SK-N-SH (cell line): ENCODE measurements around the gene NRIP3. TPM values are rescaled to one million over a fixed set of nuclear protein-coding genes. Genes with fewer than 3 reads are reported as not detected.

Experiments used
- CTCF ChIA-PET: fragments of 300-600, 350-600 bp; formaldehyde crosslinking; extraction: SDS; loops from one replicate; lab custom pipeline; 2021; lab: Yijun Ruan, JAX
- POLR2A ChIA-PET: fragments of 350-600 bp; sonication (Branson Sonifier 250); formaldehyde crosslinking; extraction: SDS; loops from one replicate; lab custom pipeline; 2020; ENCODE audit warnings: antibody characterized with exemption, inconsistent platforms; lab: Yijun Ruan, JAX
- DNase-seq: peaks from one replicate; pipeline ENCODE4 v3.0.0; 2012
- H2AFZ ChIP-seq: fragments of 200-600 bp; sonication (generic); 2 replicates; pipeline ENCODE4 v1.8.1; 2016; ENCODE audit warnings: antibody characterized with exemption, mild to moderate bottlenecking, low read depth
- H3F3A ChIP-seq: fragments of 200-600 bp; sonication (generic); replicated peaks from 2 replicates; pipeline ENCODE3; 2016; ENCODE audit warnings: antibody characterized with exemption, mild to moderate bottlenecking; ENCODE audit not compliant: insufficient read depth
- H3K27ac ChIP-seq, 2 experiments: fragments of 200-500 bp in 1 of 2; fragments of 200-600 bp in 1 of 2; sonication (Bioruptor generic) in 1 of 2; sonication (generic), shearing (Covaris generic) in 1 of 2; 2 replicates each; pipeline versions ENCODE4 v1.5.1 to v1.6.1; 2014 to 2016; ENCODE audit warnings: low read depth in 2 of 2, inconsistent platforms in 1 of 2, low read length in 1 of 2, mild to moderate bottlenecking in 1 of 2, mixed read lengths in 1 of 2
- H3K27me3 ChIP-seq: fragments of 200-600 bp; sonication (generic), shearing (Covaris generic); 2 replicates; pipeline ENCODE4 v1.6.1; 2016; ENCODE audit warnings: mixed run types; ENCODE audit not compliant: insufficient read depth
- H3K36me3 ChIP-seq, 2 experiments: fragments of 200-500 bp in 1 of 2; fragments of 200-600 bp in 1 of 2; sonication (Bioruptor generic) in 1 of 2; sonication (generic) in 1 of 2; replicated peaks in 1 of 2; 2 replicates each; pipeline versions ENCODE3 to v1.5.1; 2014 to 2016; ENCODE audit warnings: low read length in 1 of 2, mild to moderate bottlenecking in 1 of 2; ENCODE audit not compliant: insufficient read depth in 2 of 2, control insufficient read depth in 1 of 2
- H3K4me1 ChIP-seq, 2 experiments: fragments of 200-500 bp in 1 of 2; fragments of 200-600 bp in 1 of 2; sonication (Bioruptor generic) in 1 of 2; sonication (generic), shearing (Covaris generic) in 1 of 2; 2 replicates each; pipeline versions ENCODE4 v1.5.1 to v1.6.1; 2014 to 2016; ENCODE audit warnings: low read depth in 1 of 2, low read length in 1 of 2, mixed run types in 1 of 2; ENCODE audit not compliant: insufficient read depth in 2 of 2, control insufficient read depth in 1 of 2
- H3K4me2 ChIP-seq: fragments of 200-600 bp; sonication (generic), shearing (Covaris generic); 2 replicates; pipeline ENCODE4 v1.6.1; 2017; ENCODE audit warnings: mixed run types
- H3K4me3 ChIP-seq, 2 experiments: fragments of 200-500 bp in 1 of 2; fragments of 200-600 bp in 1 of 2; sonication (Bioruptor generic) in 1 of 2; sonication (generic), shearing (Covaris generic) in 1 of 2; 2 replicates each; pipeline versions ENCODE4 v1.5.1 to v1.8.1; 2014 to 2016; ENCODE audit warnings: low read depth in 2 of 2, inconsistent platforms in 1 of 2, low read length in 1 of 2, mild to moderate bottlenecking in 1 of 2, mixed read lengths in 1 of 2, moderate library complexity in 1 of 2
- H3K79me2 ChIP-seq: fragments of 200-600 bp; sonication (generic); 2 replicates; pipeline ENCODE4 v1.8.1; 2017; ENCODE audit warnings: mild to moderate bottlenecking; ENCODE audit not compliant: insufficient read depth
- H3K9ac ChIP-seq: fragments of 200-600 bp; sonication (generic); 2 replicates; pipeline ENCODE4 v1.6.1; 2017; ENCODE audit warnings: mixed run types
- H3K9me2 ChIP-seq: fragments of 200-600 bp; sonication (generic); 2 replicates; pipeline ENCODE4 v1.6.1; 2017; ENCODE audit warnings: mixed run types
- H3K9me3 ChIP-seq: fragments of 200-600 bp; sonication (generic); 2 replicates; pipeline ENCODE4 v1.6.1; 2017; ENCODE audit warnings: mixed run types, mild to moderate bottlenecking, moderate library complexity
- H4K20me1 ChIP-seq: fragments of 200-600 bp; sonication (generic); 2 replicates; pipeline ENCODE4 v1.6.1; 2017; ENCODE audit warnings: mild to moderate bottlenecking, mixed run types; ENCODE audit not compliant: insufficient read depth
- EP300 ChIP-seq, 2 experiments: IDR thresholded peaks; 2 replicates each; pipeline versions ENCODE4 v1.4.0 to v1.6.1; 2012; ENCODE audit warnings: borderline replicate concordance in 1 of 2, low read depth in 1 of 2, low read length in 1 of 2
- FOXJ3 ChIP-seq: sonication (generic); formaldehyde crosslinking; IDR thresholded peaks from 2 replicates; pipeline ENCODE4 v1.5.1; 2020; ENCODE audit warnings: mild to moderate bottlenecking, missing genetic modification reagents
- GATA2 ChIP-seq: sonication (generic); formaldehyde crosslinking; IDR thresholded peaks from 2 replicates; pipeline ENCODE4 v1.5.0; 2020; ENCODE audit warnings: mild to moderate bottlenecking, missing genetic modification reagents
- MEF2A ChIP-seq: IDR thresholded peaks from 2 replicates; pipeline ENCODE4 v1.4.0; 2012; ENCODE audit warnings: low read depth, borderline replicate concordance
- NFIC ChIP-seq: IDR thresholded peaks from 2 replicates; pipeline ENCODE4 v1.4.0; 2012; ENCODE audit warnings: borderline replicate concordance
- RCOR1 ChIP-seq: fragments of 150-350 bp; IDR thresholded peaks from 2 replicates; pipeline ENCODE4 v1.6.1; 2017; ENCODE audit warnings: antibody characterized with exemption, low read length
- RFX5 ChIP-seq: IDR thresholded peaks from 2 replicates; pipeline ENCODE4 v1.6.1; 2012; ENCODE audit warnings: mild to moderate bottlenecking, improper control_type of control experiment, low read length
- SIN3A ChIP-seq: IDR thresholded peaks from 2 replicates; pipeline ENCODE4 v1.6.1; 2012; ENCODE audit warnings: low read depth, mild to moderate bottlenecking, low read length, moderate library complexity, borderline replicate concordance
- SMC3 ChIP-seq: IDR thresholded peaks from 2 replicates; pipeline ENCODE4 v1.6.1; 2012; ENCODE audit warnings: low read depth, low read length, improper control_type of control experiment
- TEAD4 ChIP-seq: IDR thresholded peaks from 2 replicates; pipeline ENCODE4 v1.4.0; 2012; ENCODE audit warnings: mild to moderate bottlenecking, borderline replicate concordance; ENCODE audit not compliant: insufficient read depth
- YY1 ChIP-seq: IDR thresholded peaks from 2 replicates; pipeline ENCODE4 v1.4.0; 2012; ENCODE audit warnings: low read depth, mild to moderate bottlenecking
- WGBS: methylation state at CpG from one replicate; pipeline ENCODE4 v1.1.6; 2017; ENCODE audit warnings: low lambda C conversion rate; 5-methylcytosine and 5-hydroxymethylcytosine counted together
- polyA plus RNA-seq, 3 experiments: library from polyadenylated mRNA; depleted of rRNA; stranded (reverse); fragments of >200 nt; gene quantifications; 2 replicates each; pipeline ENCODE4 v1.2.3, GENCODE V29; 2012
- TF ChIP-seq, protein P1 (sequence below): IDR thresholded peaks from 2 replicates; pipeline ENCODE4; 2012
- TF ChIP-seq, protein P2 (sequence below): IDR thresholded peaks from 2 replicates; pipeline ENCODE4 v1.4.0; 2012; ENCODE audit warnings: low read depth, borderline replicate concordance
- TF ChIP-seq, protein P3 (sequence below): fragments of 150-350 bp; IDR thresholded peaks from 2 replicates; pipeline ENCODE4 v1.6.1; 2017; ENCODE audit warnings: antibody characterized with exemption, low read length, low read depth, borderline replicate concordance
- TF ChIP-seq, protein P4 (sequence below): IDR thresholded peaks from 2 replicates; pipeline ENCODE4 v1.4.0; 2012; ENCODE audit warnings: low read depth
- TF ChIP-seq, protein P5 (sequence below): fragments of 150-350 bp; IDR thresholded peaks from 2 replicates; pipeline ENCODE4 v1.6.1; 2016; ENCODE audit warnings: mild to moderate bottlenecking, low read depth, low read length

The NRIP3 gene
- polyA plus RNA-seq, 1 of the 3 experiments (the other 2 are of a cell fraction): 2.1 TPM

DNA sequence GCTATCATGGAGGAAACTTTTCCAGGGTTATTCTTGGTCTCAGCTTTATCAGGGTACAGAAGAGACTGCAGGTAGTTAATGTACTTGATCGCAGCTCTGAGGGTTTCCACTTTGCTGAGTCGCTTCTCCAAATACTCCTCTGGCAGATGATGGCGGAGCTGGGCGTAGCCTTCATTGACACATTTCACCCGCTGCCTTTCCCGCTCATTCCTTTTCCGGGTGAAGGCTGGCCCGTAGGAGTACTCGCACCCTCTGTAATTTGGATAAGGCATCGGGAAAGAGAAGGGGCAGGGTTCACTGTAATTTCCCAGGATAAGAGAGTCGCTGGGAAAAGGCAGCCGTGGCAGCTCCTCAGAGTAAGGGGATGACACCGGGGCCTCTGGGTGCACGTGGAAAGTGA is 66.1 kb downstream of the NRIP3 start:
- no peaks in the 10 kb centered on the region for H4K20me1 ChIP-seq
- WGBS: 82% methylated on average over 14 of the region's 14 CpGs
- no peak overlapping the region for H3K27ac ChIP-seq
- no peak overlapping the region for H3K9ac ChIP-seq
- CTCF ChIA-PET: interaction anchor here (0.8 to 2.5 kb wide), 2 partner anchors 22 to 26 kb away, joined by 3 to 9 read pairs; no protein-coding TSS in a partner anchor
- no peaks in the 10 kb centered on the region for H3K9me3 ChIP-seq
- H3K4me1 ChIP-seq: peaks cover 0 to 4% of the 10 kb centered on the region in 2 experiments; a peak in 2 of 4 replicates
- H2AFZ ChIP-seq: no peak overlapping the region
- no peaks in the 10 kb centered on the region for H3K36me3 ChIP-seq
- POLR2A ChIA-PET: no interaction called here
- DNase-seq: no peak
- no peak overlapping the region for H3K4me3 ChIP-seq
- H3K27me3 ChIP-seq: no peaks in the 10 kb centered on the region
- peaks cover 5% of the 10 kb centered on the region for H3F3A ChIP-seq
- TF ChIP-seq, protein P1, sequence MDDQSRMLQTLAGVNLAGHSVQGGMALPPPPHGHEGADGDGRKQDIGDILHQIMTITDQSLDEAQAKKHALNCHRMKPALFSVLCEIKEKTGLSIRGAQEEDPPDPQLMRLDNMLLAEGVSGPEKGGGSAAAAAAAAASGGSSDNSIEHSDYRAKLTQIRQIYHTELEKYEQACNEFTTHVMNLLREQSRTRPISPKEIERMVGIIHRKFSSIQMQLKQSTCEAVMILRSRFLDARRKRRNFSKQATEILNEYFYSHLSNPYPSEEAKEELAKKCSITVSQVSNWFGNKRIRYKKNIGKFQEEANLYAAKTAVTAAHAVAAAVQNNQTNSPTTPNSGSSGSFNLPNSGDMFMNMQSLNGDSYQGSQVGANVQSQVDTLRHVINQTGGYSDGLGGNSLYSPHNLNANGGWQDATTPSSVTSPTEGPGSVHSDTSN: no peak
- no peak for TF ChIP-seq SIN3A
- TF ChIP-seq, protein P2, sequence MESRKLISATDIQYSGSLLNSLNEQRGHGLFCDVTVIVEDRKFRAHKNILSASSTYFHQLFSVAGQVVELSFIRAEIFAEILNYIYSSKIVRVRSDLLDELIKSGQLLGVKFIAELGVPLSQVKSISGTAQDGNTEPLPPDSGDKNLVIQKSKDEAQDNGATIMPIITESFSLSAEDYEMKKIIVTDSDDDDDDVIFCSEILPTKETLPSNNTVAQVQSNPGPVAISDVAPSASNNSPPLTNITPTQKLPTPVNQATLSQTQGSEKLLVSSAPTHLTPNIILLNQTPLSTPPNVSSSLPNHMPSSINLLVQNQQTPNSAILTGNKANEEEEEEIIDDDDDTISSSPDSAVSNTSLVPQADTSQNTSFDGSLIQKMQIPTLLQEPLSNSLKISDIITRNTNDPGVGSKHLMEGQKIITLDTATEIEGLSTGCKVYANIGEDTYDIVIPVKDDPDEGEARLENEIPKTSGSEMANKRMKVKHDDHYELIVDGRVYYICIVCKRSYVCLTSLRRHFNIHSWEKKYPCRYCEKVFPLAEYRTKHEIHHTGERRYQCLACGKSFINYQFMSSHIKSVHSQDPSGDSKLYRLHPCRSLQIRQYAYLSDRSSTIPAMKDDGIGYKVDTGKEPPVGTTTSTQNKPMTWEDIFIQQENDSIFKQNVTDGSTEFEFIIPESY: no peak
- no peaks in the 10 kb centered on the region; the same call in 1 of the 2 replicates for H3K79me2 ChIP-seq
- no peaks in the 10 kb centered on the region for H3K9me2 ChIP-seq
- H3K4me2 ChIP-seq: no peak overlapping the region

DNA sequence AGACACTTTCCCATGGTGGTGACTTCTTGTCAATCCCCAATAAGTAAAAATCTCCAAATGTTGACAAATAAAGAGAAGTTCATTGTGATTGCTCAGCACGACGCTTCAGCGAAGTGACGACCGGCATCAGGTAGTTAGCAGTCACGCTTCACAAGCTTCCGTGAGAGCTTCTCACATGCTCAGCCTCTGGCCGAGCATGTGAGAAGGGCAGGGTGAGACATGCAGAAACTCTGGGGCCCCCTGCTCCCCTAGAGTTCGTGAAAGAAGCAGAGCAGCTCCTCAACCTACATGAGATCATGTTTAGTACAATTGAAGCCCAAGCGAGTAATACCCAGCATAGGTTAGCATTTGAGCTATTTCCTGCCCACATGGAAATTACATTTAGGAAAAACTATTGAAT is 66.6 kb downstream of the NRIP3 start:
- WGBS: 95% methylated on average over 10 of the region's 10 CpGs

More for the DNA sequence above, 66.6 kb downstream of the NRIP3 start:
- H3F3A ChIP-seq: peaks cover 5% of the 10 kb centered on the region
- H3K4me1 ChIP-seq: peaks cover 0 to 4% of the 10 kb centered on the region in 2 experiments; a peak in 1 of 4 replicates
- H3K9ac ChIP-seq: no peak overlapping the region
- H3K27ac ChIP-seq: no peak overlapping the region
- no peaks in the 10 kb centered on the region for H3K9me3 ChIP-seq
- no peaks in the 10 kb centered on the region for H3K9me2 ChIP-seq
- CTCF ChIA-PET: interaction anchor here (0.8 to 2.5 kb wide), 2 partner anchors 22 to 25 kb away, joined by 3 to 9 read pairs; no protein-coding TSS in a partner anchor
- no peak for DNase-seq
- no peaks in the 10 kb centered on the region for H4K20me1 ChIP-seq
- POLR2A ChIA-PET: no interaction called here
- H2AFZ ChIP-seq: no peak overlapping the region
- H3K79me2 ChIP-seq: no peaks in the 10 kb centered on the region; the same call in 1 of the 2 replicates
- no peaks in the 10 kb centered on the region for H3K36me3 ChIP-seq
- no peak overlapping the region for H3K4me2 ChIP-seq
- TF ChIP-seq, protein P3, sequence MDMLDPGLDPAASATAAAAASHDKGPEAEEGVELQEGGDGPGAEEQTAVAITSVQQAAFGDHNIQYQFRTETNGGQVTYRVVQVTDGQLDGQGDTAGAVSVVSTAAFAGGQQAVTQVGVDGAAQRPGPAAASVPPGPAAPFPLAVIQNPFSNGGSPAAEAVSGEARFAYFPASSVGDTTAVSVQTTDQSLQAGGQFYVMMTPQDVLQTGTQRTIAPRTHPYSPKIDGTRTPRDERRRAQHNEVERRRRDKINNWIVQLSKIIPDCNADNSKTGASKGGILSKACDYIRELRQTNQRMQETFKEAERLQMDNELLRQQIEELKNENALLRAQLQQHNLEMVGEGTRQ: no peak
- TF ChIP-seq MEF2A (no peak), SMC3 (no peak), EP300 (IDR thresholded peaks at IDR 0.05; ENCODE audit: borderline replicate concordance in 1 of 2, low read depth in 1 of 2, low read length in 1 of 2) (no peak), RFX5 (no peak), TEAD4 (no peak), SIN3A (no peak), GATA2 (CRISPR knock-in tag) (no peak), NFIC (no peak), FOXJ3 (CRISPR knock-in tag) (no peak), RCOR1 (no peak), YY1 (no peak)
- TF ChIP-seq, protein P1: no peak
- TF ChIP-seq, protein P4, sequence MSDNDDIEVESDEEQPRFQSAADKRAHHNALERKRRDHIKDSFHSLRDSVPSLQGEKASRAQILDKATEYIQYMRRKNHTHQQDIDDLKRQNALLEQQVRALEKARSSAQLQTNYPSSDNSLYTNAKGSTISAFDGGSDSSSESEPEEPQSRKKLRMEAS: no peak
- TF ChIP-seq, protein P5, sequence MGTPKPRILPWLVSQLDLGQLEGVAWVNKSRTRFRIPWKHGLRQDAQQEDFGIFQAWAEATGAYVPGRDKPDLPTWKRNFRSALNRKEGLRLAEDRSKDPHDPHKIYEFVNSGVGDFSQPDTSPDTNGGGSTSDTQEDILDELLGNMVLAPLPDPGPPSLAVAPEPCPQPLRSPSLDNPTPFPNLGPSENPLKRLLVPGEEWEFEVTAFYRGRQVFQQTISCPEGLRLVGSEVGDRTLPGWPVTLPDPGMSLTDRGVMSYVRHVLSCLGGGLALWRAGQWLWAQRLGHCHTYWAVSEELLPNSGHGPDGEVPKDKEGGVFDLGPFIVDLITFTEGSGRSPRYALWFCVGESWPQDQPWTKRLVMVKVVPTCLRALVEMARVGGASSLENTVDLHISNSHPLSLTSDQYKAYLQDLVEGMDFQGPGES: no peak
- TF ChIP-seq, protein P2: no peak
- no peaks in the 10 kb centered on the region for H3K27me3 ChIP-seq
- no peak overlapping the region for H3K4me3 ChIP-seq
